GM19463 (cell line): ENCODE measurements around the gene KCNQ1.

ENCODE experiments used
- ATAC-seq: cut with Tn5 transposase; IDR thresholded peaks from one replicate; pipeline ENCODE4 v1.9.1; 2021; ENCODE audit warnings: mild to moderate bottlenecking, moderate library complexity; ENCODE audit not compliant: unreplicated experiment

KCNQ1 gene

DNA sequence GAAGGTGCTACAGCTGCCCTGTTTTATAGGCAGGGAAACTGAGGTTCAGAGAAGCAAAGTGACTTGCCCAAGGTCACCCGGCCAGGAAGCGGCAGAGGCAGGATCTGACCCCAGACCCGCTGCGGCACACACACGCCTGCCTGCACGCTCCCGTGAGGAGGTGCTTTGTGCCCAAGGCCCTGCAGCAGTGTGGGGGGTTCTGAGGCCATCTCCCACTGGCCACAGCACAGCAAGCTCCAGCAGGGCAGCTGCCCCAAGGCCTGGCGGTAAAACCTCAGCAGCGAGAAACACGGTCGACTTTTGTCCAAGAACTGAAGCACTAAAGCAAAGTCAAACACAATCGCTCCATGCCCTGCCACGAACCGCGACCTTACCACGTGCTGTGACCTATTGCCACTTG is 398.1 kb downstream of the KCNQ1 start:
- ATAC-seq, result no peak

DNA sequence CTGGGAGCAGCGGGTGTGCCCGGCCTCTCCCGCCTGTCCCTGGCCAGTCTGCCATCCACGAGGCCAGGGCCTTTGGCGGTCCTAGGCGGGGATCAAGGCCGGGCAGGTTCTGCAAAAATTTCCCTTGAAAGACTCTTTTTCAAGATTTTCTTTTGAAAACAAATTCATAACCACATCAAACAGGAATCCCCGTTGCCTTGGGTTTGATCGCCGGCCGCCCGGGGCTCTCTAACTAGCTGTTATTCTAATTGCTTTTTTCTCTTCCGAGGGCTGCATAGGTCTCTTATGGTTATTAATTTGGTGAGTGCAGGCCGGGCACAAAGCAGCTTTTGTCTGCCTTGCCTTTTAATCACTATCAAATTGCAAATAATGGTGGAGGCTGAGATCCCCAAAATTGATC is 398.7 kb downstream of the KCNQ1 start:
- no peak for ATAC-seq

DNA sequence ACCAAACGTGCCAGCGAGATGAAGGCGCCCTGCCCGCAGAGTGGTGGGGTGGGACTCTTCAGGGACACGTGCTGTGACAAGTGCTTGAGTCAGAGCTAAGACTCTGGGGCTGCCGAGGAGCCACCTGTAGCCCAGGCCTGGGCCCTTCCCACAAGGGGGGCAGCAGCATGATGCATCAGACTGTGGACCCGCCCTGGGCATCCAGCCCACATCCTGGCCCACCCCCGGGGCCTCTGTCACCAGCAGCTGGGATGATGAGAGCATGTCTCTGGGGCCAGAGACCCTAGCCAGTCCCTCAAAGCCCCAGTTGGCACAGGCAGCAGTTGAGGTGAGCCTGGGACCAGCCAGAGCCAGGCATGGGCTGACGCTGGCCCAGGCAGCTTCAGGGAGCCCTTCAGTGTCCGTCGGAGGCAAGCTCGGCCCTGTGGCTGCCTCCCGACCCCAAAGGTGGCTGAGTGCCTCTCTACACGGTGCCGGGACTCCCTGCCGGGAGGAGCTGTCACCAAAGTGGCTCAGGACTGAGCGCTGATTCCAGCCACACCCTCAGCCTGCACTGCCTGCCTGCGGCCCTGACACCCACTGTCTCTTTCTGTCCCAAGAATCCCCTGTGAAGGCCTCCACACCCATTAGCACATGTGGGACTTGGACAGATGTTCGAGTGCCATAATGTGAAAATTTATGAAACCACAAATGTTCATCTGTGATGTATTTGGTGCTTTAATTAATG is 399.5 kb downstream of the KCNQ1 start:
- ATAC-seq, result no peak

DNA sequence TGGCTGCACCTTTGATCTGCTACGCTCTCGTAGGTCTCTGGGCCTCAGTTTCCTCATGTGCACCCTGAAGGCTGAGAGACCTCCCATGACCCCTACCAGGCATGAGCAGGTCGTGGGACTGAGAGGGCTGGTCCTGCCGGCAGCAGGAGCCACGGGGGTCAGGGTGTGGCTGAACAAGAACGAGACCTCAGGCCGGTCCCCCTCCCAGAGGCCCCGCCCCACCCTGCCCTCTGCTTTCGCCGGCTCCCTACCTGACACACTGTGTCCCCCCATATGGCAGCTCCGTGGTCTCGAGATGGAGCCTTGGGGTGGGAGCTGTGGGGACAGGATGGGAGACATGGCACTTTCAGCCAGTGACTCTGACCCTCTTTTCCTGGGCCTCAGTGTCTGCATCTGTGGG is 400.2 kb downstream of the KCNQ1 start:
- no peak for ATAC-seq

DNA sequence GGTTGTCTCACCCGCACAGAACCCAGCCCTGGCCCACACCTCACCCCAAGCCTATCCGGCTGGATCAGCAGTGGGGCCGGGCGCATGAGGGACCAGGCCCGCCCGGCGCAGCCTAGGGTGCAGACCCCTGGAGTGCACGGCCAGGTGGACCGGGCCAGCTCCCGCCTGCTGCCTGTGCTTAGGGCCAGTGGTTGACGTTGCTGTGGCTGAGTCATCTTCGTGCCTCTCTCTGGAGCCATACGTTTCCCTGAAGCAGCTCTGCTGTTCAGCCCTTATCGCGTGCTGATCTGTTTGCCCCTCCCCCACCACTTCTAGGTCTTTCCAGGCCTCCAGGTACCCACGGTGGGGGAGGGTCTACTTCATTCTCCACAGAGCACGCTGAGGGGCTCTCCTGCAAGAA is 401.2 kb downstream of the KCNQ1 start:
- ATAC-seq, result no peak

DNA sequence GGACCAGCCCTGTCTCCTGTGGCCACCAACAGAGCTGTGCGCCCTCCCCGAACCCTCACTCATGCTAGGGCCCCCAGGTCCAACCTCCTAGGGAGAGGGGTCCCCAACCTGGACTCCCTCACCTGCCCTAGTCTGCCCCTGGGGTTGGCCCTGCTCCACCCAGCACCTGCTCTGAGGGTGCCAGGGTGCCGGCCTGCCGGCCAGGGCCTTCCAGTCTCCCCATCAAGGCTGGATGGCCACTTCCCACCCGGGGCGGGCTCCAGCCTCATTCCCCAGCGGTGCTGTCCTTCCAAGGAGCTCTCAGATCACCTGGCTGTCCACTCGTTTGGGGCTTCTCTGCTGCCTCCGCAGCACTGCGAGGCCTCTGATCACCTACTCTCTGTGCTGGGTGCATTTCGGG is 401.7 kb downstream of the KCNQ1 start:
- no peak for ATAC-seq

DNA sequence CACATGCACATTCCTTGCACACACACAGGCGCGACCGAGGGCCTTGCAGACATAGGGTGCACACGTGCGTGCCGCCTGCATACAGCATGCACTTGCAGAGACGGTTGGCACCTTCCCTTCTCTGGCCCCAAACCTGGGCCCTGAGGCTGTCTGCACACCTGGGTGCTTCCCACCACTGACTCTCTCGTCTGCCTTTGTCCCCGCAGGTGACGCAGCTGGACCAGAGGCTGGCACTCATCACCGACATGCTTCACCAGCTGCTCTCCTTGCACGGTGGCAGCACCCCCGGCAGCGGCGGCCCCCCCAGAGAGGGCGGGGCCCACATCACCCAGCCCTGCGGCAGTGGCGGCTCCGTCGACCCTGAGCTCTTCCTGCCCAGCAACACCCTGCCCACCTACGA is 402.8 kb downstream of the KCNQ1 start:
- ATAC-seq, result no peak

DNA sequence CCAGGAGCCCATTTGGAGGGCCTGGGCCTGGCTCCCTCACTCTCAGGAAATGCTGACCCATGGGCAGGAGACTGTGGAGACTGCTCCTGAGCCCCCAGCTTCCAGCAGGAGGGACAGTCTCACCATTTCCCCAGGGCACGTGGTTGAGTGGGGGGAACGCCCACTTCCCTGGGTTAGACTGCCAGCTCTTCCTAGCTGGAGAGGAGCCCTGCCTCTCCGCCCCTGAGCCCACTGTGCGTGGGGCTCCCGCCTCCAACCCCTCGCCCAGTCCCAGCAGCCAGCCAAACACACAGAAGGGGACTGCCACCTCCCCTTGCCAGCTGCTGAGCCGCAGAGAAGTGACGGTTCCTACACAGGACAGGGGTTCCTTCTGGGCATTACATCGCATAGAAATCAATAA is 403.7 kb downstream of the KCNQ1 start:
- no peak for ATAC-seq

DNA sequence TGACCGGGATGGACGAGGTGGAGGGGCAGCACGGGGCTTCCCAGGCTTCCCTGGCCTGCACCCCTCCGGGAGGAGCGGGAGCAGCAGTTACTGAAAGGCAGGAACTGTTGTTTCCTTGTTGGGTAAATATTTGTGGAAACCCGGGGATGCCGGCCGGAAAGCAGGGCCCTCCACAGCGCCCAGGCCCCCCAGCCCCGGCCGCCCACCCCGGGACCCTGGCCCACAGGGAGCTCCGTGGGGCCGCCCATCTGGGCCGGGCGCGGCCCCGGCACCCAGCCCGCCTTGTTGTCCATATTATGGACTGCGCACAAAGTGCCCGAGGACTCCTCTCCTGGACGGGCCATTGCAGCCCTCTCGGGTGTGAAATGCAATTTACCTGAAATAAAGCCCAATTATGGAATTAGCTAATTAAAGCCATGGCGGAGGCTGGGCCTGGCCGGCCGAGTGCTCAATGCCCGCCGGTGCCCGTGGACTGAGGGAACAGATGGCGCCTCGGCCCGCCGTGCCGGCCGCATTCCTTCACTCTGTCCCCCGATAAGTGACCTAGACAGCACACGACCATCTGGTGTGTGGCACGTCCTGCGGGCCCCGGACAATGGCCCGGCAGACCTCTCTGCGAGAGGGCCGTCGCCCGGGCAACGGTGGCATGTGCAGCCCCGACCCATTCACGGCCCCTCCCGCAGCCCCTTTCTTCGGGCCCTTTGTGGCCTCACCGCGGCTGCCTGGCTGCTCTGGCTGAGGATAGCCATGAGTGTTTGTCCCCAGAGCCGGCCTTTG is 405.4 kb downstream of the KCNQ1 start:
- no peak for ATAC-seq

DNA sequence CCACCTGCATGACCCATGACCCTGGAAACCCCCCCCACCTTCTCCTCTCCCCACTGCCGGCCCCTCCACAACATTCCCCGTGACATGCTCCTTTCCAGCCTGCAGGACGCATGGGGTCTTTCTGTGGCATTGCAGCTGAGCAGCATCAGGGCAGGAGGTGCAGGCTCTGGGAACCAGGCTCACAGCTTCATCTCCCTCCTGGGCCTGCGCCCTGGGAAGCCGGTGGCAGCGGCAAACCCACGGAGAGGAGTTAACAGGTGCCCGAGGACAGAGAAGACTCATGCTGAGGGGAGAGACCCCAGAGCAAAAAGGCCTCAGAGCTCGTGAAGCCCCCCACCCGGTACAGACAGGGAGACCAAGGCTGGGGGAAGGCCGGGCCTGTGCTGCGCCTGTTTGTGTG is 408.6 kb downstream of the KCNQ1 start:
- no peak for ATAC-seq

DNA sequence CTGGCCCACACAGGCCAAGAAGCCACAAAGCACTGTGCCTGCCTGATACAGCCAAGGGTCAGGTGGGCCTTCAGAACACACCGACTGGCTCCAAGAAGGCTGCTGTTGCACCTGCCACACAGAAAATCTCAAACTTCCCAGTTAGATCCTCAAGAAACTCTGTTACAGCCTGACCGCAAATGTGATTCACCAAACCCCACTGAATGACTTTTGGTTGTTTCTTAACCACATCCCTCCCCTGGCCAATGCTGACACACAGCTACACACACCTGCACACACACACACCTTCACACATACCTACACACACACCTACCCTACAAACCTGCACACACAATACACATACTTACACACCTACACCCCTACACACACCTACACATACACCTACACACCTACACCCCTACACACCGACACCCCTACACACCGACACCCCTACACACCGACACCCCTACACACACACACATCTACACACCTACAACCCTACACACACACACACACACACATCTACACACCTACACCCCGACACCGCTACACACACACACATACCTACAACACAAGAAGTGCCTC is 409.3 kb downstream of the KCNQ1 start:
- no peak for ATAC-seq

DNA sequence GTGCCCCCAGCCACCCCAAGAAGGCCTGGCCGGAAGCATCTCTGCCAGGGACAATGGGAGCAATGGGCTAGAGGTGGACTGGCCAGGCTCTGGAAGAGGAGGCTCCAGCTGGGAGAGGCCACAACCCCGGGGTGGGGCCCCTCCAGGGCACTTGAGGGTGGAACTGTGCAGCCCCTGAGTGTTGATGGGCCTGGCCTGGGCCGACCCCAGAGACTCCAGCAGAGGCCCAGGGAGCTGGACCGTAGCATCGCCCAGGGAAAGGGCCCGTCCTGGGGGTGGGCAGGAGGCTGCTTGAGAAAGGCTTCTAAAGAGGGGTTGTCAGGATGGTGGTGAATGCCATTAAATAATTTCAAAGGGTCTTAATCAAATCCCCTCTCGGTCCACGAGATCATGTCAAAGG is 410.4 kb downstream of the KCNQ1 start:
- ATAC-seq, result no peak

DNA sequence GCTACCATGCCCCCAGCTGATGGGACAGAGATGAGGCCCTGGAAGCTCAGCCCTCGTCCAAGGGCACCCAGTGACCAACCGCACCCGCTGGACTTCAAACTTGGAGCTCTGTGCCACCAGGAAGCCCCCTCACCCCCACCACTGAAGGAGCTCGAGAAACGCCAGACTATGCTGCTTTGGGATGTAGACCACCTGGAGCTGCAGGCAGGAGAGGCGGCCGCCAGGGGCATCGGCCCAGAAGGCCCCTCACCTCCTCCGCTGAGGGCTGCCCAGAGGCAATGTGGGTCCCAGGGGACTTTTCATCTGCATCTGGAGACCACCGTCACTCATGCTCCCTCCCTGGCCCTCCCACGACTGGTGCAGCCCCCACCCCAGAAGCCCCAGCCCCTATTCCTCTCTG is 412.5 kb downstream of the KCNQ1 start:
- no peak for ATAC-seq

DNA sequence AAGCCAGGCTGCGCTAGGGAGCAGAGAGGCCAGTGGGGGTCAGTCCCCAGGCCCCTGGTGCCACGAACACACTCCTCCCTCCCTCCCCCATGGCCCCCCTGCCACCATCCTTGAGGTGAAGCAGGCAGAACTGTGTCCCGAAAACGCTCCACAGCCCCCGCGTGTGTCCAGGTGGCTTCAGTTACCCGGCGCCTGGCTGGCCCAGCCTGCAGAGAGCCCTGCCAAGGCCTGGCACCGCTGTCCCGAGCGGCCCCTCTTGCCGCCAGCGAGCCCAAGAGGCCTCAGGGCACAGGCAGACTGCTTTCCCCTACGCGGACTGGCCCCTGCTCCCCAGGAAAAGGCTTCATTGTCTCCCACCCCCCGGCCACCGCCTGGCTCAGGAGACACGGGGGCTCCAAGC is 413.1 kb downstream of the KCNQ1 start:
- no peak for ATAC-seq

DNA sequence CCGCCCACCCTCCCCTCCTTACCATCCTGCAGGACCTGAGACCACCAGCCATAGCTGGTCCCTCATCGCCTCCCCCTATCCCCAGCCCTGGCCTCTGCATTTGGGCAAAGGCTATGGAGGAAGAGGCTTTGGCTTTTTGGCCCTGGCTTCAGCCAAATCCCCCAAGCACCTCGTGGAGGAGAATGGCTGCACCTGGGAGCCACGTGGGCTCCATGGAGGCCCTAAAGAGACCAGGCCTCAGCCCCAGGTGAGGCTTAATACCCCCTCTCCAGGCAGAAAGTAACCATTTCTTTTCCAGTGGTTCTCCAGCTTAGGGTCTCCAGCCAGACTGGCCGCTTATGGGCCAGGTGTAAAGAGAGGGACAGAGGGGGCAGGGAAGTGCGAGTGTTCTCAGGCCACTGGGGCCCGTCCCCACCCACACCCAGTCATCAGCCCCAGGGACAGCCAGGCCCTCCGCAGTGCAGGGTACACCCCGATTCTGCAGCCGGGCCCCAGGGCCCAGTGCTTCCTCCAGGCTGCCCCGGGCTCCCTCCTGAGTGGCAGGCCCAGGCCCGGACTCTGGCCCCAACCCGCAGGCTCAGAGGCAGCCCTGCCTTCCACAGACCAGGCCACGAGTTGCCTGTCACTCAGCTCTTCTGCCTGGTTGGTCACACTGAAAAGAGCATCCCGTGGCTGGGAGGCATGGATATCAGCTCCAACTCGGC is 414.3 kb downstream of the KCNQ1 start:
- no peak for ATAC-seq

DNA sequence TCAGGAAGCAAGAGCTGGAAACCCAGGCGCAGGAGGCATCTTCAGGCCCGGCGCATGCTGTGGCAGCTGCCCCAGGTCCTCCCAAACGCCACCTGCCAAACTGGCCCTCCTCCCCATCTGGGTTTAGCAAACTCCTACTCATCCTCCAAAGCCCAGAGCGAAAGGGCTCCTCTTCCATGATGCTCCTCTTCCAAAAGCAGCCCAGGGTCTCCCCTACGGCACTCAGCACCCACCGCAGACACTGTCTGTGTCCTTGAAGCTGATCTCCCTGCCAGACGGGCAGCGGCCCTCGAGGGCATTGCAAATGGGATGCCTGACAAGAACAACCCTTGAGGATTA is 414.9 kb downstream of the KCNQ1 start:
- no peak for ATAC-seq

DNA sequence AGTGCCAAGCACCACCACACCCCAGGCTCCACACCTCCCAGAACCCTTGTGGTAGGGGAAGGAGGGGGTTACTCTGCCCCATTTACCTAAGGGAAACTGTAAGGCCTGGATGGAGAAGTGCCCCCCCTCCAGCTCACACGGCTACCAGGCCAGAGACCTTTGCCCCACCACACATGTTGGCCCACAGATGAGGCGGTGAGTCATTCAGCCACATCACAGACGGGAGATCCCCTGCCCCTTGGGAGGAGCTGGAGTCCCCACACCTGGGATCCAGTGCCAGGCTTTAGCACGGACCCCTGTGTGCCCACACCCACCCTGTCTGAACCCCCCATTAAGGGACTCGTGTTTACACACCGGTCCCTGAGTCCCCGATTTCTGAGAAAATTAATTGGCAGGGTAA is 415.8 kb downstream of the KCNQ1 start:
- peak; percentile 87 for ATAC-seq

DNA sequence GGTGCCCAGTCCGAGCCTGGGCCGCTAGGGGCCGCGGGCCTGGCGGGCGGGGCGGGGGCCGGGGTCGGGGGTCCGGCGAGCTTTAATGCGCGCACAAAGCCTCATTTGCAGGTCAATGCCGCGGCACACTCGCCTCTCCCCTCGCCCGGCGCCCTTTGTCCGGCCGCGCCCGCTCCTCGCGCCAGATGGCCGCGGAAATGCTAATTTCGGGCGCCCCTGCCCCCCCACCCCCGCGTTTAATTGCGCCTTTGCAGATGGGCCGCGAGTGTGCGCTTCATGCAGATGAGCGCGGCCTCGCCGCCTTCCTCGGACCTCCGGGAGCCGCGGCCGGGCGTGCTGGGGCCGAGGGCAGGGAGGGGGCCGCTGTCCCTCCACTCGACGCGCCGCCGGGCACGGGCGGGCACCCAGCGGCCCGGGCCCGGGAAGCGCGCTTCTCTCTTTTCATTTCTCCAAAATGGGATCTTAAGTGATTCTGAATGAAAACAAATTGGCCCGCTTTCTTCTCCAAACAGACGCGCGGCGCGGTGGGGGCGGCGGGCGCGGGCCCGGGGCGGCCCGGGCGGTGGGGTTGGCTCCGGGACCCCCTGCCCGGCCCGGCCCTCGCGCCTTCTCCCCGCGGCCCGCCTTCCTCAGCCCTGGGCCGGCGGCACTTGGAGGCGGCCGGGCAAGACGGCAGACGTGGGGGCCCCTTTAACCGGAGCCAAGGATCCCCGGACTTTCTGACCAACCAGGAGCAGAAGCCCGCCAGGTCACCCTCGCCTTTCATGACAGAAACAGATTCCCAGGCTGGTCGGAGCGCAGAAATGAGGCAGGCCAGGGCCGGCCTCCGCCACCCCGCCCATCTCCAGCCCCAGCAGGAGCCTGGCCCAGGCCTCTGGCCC is 417.8 kb downstream of the KCNQ1 start:
- no peak for ATAC-seq

DNA sequence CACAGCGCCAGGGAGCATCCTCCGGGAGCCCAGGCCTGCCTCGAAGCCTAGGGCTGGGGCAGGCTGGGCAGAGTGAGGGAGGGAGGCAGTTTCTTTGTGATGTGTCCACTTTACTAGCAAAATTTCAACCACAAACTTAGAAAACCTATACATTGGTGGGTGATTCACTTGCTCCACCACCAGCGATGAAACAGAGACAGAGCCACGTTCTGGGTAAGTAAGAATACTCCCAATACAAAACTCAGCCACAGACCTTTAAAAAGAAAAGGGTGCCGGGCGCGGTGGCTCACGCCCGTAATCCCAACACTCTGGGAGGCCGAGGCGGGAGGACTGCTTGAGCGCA is 418.4 kb downstream of the KCNQ1 start:
- ATAC-seq, result no peak

DNA sequence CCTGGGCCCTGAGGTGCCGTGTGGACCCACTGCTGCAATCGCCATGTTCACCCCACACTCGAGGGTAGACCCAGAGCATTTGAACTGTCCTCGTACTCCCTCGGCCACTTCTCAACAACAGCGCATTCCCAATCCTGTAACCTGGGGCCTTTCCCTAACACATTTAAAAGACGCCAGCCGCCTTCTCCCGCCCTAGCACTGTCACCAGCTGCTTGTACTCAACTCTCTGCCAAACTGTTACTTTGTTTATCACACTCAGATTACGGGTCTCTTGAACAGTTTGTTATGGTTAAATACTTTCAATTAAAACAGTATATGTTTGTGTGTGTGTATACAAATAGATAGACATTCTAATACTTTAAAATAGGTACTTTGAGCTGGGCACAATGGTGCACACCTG is 420.1 kb downstream of the KCNQ1 start:
- no peak for ATAC-seq
